ENCODE results near the gene ANKRD1.
A peak's percentile ranks its signal among the peaks of the same experiment; 100 is the strongest.

Gene ANKRD1

GRCh38 chr10:90890347-90890746, 30.5 kb downstream of the ANKRD1 start:
- TF ChIP-seq, protein P1, sequence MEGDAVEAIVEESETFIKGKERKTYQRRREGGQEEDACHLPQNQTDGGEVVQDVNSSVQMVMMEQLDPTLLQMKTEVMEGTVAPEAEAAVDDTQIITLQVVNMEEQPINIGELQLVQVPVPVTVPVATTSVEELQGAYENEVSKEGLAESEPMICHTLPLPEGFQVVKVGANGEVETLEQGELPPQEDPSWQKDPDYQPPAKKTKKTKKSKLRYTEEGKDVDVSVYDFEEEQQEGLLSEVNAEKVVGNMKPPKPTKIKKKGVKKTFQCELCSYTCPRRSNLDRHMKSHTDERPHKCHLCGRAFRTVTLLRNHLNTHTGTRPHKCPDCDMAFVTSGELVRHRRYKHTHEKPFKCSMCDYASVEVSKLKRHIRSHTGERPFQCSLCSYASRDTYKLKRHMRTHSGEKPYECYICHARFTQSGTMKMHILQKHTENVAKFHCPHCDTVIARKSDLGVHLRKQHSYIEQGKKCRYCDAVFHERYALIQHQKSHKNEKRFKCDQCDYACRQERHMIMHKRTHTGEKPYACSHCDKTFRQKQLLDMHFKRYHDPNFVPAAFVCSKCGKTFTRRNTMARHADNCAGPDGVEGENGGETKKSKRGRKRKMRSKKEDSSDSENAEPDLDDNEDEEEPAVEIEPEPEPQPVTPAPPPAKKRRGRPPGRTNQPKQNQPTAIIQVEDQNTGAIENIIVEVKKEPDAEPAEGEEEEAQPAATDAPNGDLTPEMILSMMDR (IDR thresholded peaks at IDR 0.05): no peak

GRCh38 chr10:90889636-90890035, 31.3 kb downstream of the ANKRD1 start:
- TF ChIP-seq, protein P1 (IDR thresholded peaks at IDR 0.05): no peak

GRCh38 chr10:90888387-90888786, 32.5 kb downstream of the ANKRD1 start:
- TF ChIP-seq, protein P1 (IDR thresholded peaks at IDR 0.05): no peak

DNA sequence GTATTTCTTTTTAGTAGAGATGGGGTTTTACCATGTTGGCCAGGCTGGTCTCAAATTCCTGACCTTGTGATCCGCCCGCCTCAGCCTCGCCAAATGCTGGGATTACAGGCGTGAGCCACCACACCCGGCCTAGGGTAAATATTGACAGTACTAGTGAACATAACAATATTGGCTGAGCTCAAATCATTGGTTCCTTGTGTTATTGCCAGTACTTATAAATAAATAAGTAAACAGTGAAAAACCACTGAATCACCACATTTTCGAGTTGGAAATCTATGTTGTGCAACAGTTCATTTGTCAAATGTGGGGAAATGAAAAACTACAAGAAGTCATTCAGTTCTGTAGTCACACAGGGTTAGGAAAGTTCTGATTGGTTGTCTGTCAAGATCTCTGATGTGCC, 33.3 kb downstream of the ANKRD1 start:
- TF ChIP-seq, protein P1 (IDR thresholded peaks at IDR 0.05): no peak

- TF ChIP-seq, protein P1 (IDR thresholded peaks at IDR 0.05): no peak
These were observed 35.7 kb downstream of the ANKRD1 start for GRCh38 chr10:90885176-90885575.

DNA sequence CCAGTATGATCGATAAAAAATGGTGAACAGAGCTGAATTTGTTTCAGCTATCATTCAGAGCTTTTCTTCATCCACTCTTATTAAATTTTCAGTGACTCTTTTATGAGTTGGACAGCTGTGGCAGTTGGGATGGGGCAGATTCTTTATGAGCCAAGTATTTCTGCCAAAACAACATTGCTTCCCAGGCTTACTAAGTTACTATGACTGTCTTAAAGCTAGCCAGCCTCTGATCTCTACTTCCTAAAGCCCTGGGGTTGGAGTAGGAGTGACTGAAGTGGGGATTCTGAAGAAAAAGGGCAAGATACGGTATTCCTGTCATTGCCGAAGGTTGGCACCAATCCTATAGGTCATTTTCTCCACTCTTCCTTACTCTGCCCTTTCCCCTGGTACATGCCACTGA, 36.5 kb downstream of the ANKRD1 start:
- TF ChIP-seq, protein P1 (IDR thresholded peaks at IDR 0.05): no peak

GRCh38 chr10:90880059-90880719, 40.7 kb downstream of the ANKRD1 start:
- TF ChIP-seq, protein P1 (IDR thresholded peaks at IDR 0.05): peak; percentile 76

GRCh38 chr10:90879062-90879461, 41.8 kb downstream of the ANKRD1 start:
- TF ChIP-seq, protein P1 (IDR thresholded peaks at IDR 0.05): no peak
